ENCODE results near the gene CNEP1R1. TPM values are rescaled to one million over a fixed set of nuclear protein-coding genes. Genes with fewer than 3 reads are reported as not detected.

The CNEP1R1 gene
- total RNA-seq, 2 donors from 2014 or later = 32.6 to 32.8 TPM

GRCh38 chr16:50058091-50058771 lies 33.2 kb downstream of the CNEP1R1 start:
- Mint-ChIP-seq H3K36me3 (ENCODE audit: low read depth) (no peaks in the 10 kb centered on the region), H3K4me3 (no peak overlapping the region), H3K27ac (no peak overlapping the region), H3K4me1 (no peaks in the 10 kb centered on the region), H3K27me3 (no peaks in the 10 kb centered on the region)
- H3K9me3 ChIP-seq (ENCODE audit: control insufficient read depth, low read length, poor library complexity, severe bottlenecking) = no peaks in the 10 kb centered on the region
- ATAC-seq (no peak), DNase-seq (no peak)

- no peaks in the 10 kb centered on the region for H3K9me3 ChIP-seq (ENCODE audit: control insufficient read depth, low read length, poor library complexity, severe bottlenecking)
- no peak overlapping the region for H3K27ac Mint-ChIP-seq
- DNase-seq (no peak), ATAC-seq (no peak)
- no peak overlapping the region for H3K4me3 Mint-ChIP-seq
- H3K27me3 Mint-ChIP-seq = no peaks in the 10 kb centered on the region
- H3K36me3 Mint-ChIP-seq (ENCODE audit: low read depth) = no peaks in the 10 kb centered on the region
- H3K4me1 Mint-ChIP-seq = no peaks in the 10 kb centered on the region
Measured at GRCh38 chr16:50059111-50059510, 34.1 kb downstream of the CNEP1R1 start.

GRCh38 chr16:50059669-50060068 lies 34.6 kb downstream of the CNEP1R1 start:
- H3K4me3 Mint-ChIP-seq = no peak overlapping the region
- H3K27me3 Mint-ChIP-seq = no peaks in the 10 kb centered on the region
- no peaks in the 10 kb centered on the region for H3K4me1 Mint-ChIP-seq
- H3K9me3 ChIP-seq (ENCODE audit: control insufficient read depth, low read length, poor library complexity, severe bottlenecking) = no peaks in the 10 kb centered on the region
- H3K27ac Mint-ChIP-seq = no peak overlapping the region
- no peak for ATAC-seq
- H3K36me3 Mint-ChIP-seq (ENCODE audit: low read depth) = no peaks in the 10 kb centered on the region
- no peak for DNase-seq

- Mint-ChIP-seq H3K27me3 (no peaks in the 10 kb centered on the region), H3K4me3 (no peak overlapping the region), H3K4me1 (no peaks in the 10 kb centered on the region), H3K27ac (no peak overlapping the region), H3K36me3 (ENCODE audit: low read depth) (no peaks in the 10 kb centered on the region)
- no peaks in the 10 kb centered on the region for H3K9me3 ChIP-seq (ENCODE audit: control insufficient read depth, low read length, poor library complexity, severe bottlenecking)
- no peak for DNase-seq
- no peak for ATAC-seq
Measured at GRCh38 chr16:50061326-50061725, 36.3 kb downstream of the CNEP1R1 start.

GRCh38 chr16:50065241-50065623 lies 40.2 kb downstream of the CNEP1R1 start:
- H3K27me3 Mint-ChIP-seq = no peaks in the 10 kb centered on the region
- DNase-seq (no peak), ATAC-seq (no peak)
- peak overlapping the region; percentile 45 for H3K27ac Mint-ChIP-seq
- peaks cover 23% of the 10 kb centered on the region for H3K4me1 Mint-ChIP-seq
- H3K4me3 Mint-ChIP-seq = peak overlapping the region; percentile 98
- no peaks in the 10 kb centered on the region for H3K36me3 Mint-ChIP-seq (ENCODE audit: low read depth)
- H3K9me3 ChIP-seq (ENCODE audit: control insufficient read depth, low read length, poor library complexity, severe bottlenecking) = no peaks in the 10 kb centered on the region

GRCh38 chr16:50065624-50066481 lies 40.8 kb downstream of the CNEP1R1 start, which contains the start of gene HEATR3:
HEATR3 (plus strand) TSS chr16:50065970; CDS start chr16:50066132, 162 bp downstream.
- DNase-seq = peak; percentile 86 to 92 (median 91)
- Mint-ChIP-seq H3K4me3 (peak within 1 kb of the TSS; percentile 98), H3K27me3 (no peaks in the 10 kb centered on the region), H3K4me1 (peaks cover 25% of the 10 kb centered on the region), H3K36me3 (ENCODE audit: low read depth) (peaks cover 2% of the 10 kb centered on the region), H3K27ac (peak within 1 kb of the TSS; percentile 92)
- no peaks in the 10 kb centered on the region for H3K9me3 ChIP-seq (ENCODE audit: control insufficient read depth, low read length, poor library complexity, severe bottlenecking)
- ATAC-seq = peak; percentile 85

- peaks cover 2% of the 10 kb centered on the region for H3K36me3 Mint-ChIP-seq (ENCODE audit: low read depth)
- ATAC-seq (no peak), DNase-seq (no peak)
- peaks cover 29% of the 10 kb centered on the region for H3K4me1 Mint-ChIP-seq
- H3K27me3 Mint-ChIP-seq = no peaks in the 10 kb centered on the region
- H3K27ac Mint-ChIP-seq = peak overlapping the region; percentile 92
- H3K4me3 Mint-ChIP-seq = peak overlapping the region; percentile 98
- H3K9me3 ChIP-seq (ENCODE audit: control insufficient read depth, low read length, poor library complexity, severe bottlenecking) = no peaks in the 10 kb centered on the region
Measured at GRCh38 chr16:50066482-50067289, 41.7 kb downstream of the CNEP1R1 start.

- ATAC-seq (peak; percentile 25), DNase-seq (no peak)
- peak overlapping the region; percentile 98 for H3K4me3 Mint-ChIP-seq
- peaks cover 2% of the 10 kb centered on the region for H3K36me3 Mint-ChIP-seq (ENCODE audit: low read depth)
- peak overlapping the region; percentile 92 for H3K27ac Mint-ChIP-seq
- peaks cover 31% of the 10 kb centered on the region for H3K4me1 Mint-ChIP-seq
- H3K27me3 Mint-ChIP-seq = no peaks in the 10 kb centered on the region
- H3K9me3 ChIP-seq (ENCODE audit: control insufficient read depth, low read length, poor library complexity, severe bottlenecking) = no peaks in the 10 kb centered on the region
Measured at GRCh38 chr16:50067290-50067853, 42.3 kb downstream of the CNEP1R1 start.

GRCh38 chr16:50068550-50068949 lies 43.5 kb downstream of the CNEP1R1 start:
- DNase-seq (no peak), ATAC-seq (no peak)
- Mint-ChIP-seq H3K27ac (peak overlapping the region; percentile 92), H3K36me3 (ENCODE audit: low read depth) (peaks cover 2% of the 10 kb centered on the region), H3K4me3 (peak overlapping the region; percentile 73), H3K27me3 (no peaks in the 10 kb centered on the region), H3K4me1 (peaks cover 38% of the 10 kb centered on the region)
- no peaks in the 10 kb centered on the region for H3K9me3 ChIP-seq (ENCODE audit: control insufficient read depth, low read length, poor library complexity, severe bottlenecking)

- no peak overlapping the region for H3K4me3 Mint-ChIP-seq
- no peaks in the 10 kb centered on the region for H3K27me3 Mint-ChIP-seq
- H3K27ac Mint-ChIP-seq = no peak overlapping the region
- H3K36me3 Mint-ChIP-seq (ENCODE audit: low read depth) = peaks cover 2% of the 10 kb centered on the region
- ATAC-seq (no peak), DNase-seq (no peak)
- H3K9me3 ChIP-seq (ENCODE audit: control insufficient read depth, low read length, poor library complexity, severe bottlenecking) = no peaks in the 10 kb centered on the region
- H3K4me1 Mint-ChIP-seq = peaks cover 38% of the 10 kb centered on the region
Measured at GRCh38 chr16:50069060-50069459, 44.0 kb downstream of the CNEP1R1 start.

- H3K36me3 Mint-ChIP-seq (ENCODE audit: low read depth) = peaks cover 2% of the 10 kb centered on the region
Measured at GRCh38 chr16:50071075-50071671, 46.1 kb downstream of the CNEP1R1 start.

GRCh38 chr16:50072730-50073129 lies 47.7 kb downstream of the CNEP1R1 start:
- H3K27me3 Mint-ChIP-seq = no peaks in the 10 kb centered on the region
- no peaks in the 10 kb centered on the region for H3K9me3 ChIP-seq (ENCODE audit: control insufficient read depth, low read length, poor library complexity, severe bottlenecking)
- peak overlapping the region; percentile 51 for H3K27ac Mint-ChIP-seq
- H3K4me3 Mint-ChIP-seq = no peak overlapping the region
- DNase-seq = no peak
- no peak for ATAC-seq
- peaks cover 4% of the 10 kb centered on the region for H3K36me3 Mint-ChIP-seq (ENCODE audit: low read depth)
- H3K4me1 Mint-ChIP-seq = peaks cover 28% of the 10 kb centered on the region

More at GRCh38 chr16:50071075-50071671, 46.1 kb downstream of the CNEP1R1 start:
- no peak overlapping the region for H3K4me3 Mint-ChIP-seq
- peaks cover 38% of the 10 kb centered on the region for H3K4me1 Mint-ChIP-seq
- H3K27me3 Mint-ChIP-seq = no peaks in the 10 kb centered on the region
- DNase-seq (no peak), ATAC-seq (no peak)
- H3K27ac Mint-ChIP-seq = peak overlapping the region; percentile 53
- H3K9me3 ChIP-seq (ENCODE audit: control insufficient read depth, low read length, poor library complexity, severe bottlenecking) = no peaks in the 10 kb centered on the region

Data from T-helper 17 cell (primary cell).